Trophoblast cell (in vitro differentiated cells and primary cell): ENCODE measurements around the gene RCOR2.
A peak's percentile ranks its signal among the peaks of the same experiment; 100 is the strongest.

Experiments used
- DNase-seq, 2 donors: peaks; one replicate each; pipeline ENCODE4 v3.0.0-alpha.2; 2016
- H2AFZ ChIP-seq: 2 replicates; pipeline ENCODE4 v1.6.1; 2013; ENCODE audit warnings: low read length, moderate library complexity, mild to moderate bottlenecking; ENCODE audit not compliant: insufficient read depth, poor library complexity
- H2AK5ac ChIP-seq: 2 replicates; pipeline ENCODE4 v1.6.1; 2013; ENCODE audit warnings: mild to moderate bottlenecking, low read length
- H2BK120ac ChIP-seq: 2 replicates; pipeline ENCODE4 v1.6.1; 2013; ENCODE audit warnings: low read length, mild to moderate bottlenecking, moderate library complexity; ENCODE audit not compliant: insufficient read depth, poor library complexity
- H2BK12ac ChIP-seq: 2 replicates; pipeline ENCODE4 v1.6.1; 2013; ENCODE audit warnings: mild to moderate bottlenecking, low read length, moderate library complexity
- H2BK5ac ChIP-seq: 2 replicates; pipeline ENCODE4 v1.6.1; 2013; ENCODE audit warnings: low read length, low read depth, moderate library complexity, mild to moderate bottlenecking; ENCODE audit not compliant: poor library complexity
- H3K14ac ChIP-seq: 2 replicates; pipeline ENCODE4 v1.6.1; 2013; ENCODE audit warnings: mild to moderate bottlenecking, low read length
- H3K18ac ChIP-seq: 2 replicates; pipeline ENCODE4 v1.6.1; 2013; ENCODE audit warnings: mild to moderate bottlenecking, low read length
- H3K23ac ChIP-seq: 2 replicates; pipeline ENCODE4 v1.6.1; 2013; ENCODE audit warnings: low read length
- H3K27ac ChIP-seq: 2 replicates; pipeline ENCODE4 v1.5.1; 2013; ENCODE audit warnings: low read depth, mild to moderate bottlenecking, inconsistent platforms, low read length, moderate library complexity
- H3K27me3 ChIP-seq: 2 replicates; pipeline ENCODE4 v1.6.1; 2013; ENCODE audit warnings: inconsistent platforms, mild to moderate bottlenecking, low read length, moderate library complexity; ENCODE audit not compliant: insufficient read depth
- H3K36me3 ChIP-seq, 2 experiments: 1 replicate in 1 of 2; 2 replicates in 1 of 2; pipeline ENCODE4 v1.6.1; 2013; ENCODE audit warnings: low read length in 2 of 2, mild to moderate bottlenecking in 2 of 2, moderate library complexity in 1 of 2; ENCODE audit not compliant: insufficient read depth in 2 of 2, control insufficient read depth in 1 of 2
- H3K4ac ChIP-seq: 2 replicates; pipeline ENCODE4 v1.6.1; 2013; ENCODE audit warnings: low read depth, mild to moderate bottlenecking, low read length, moderate library complexity
- H3K4me1 ChIP-seq, 2 experiments: 1 replicate in 1 of 2; 2 replicates in 1 of 2; pipeline ENCODE4 v1.6.1; 2013; ENCODE audit warnings: low read length in 2 of 2, mild to moderate bottlenecking in 2 of 2, moderate library complexity in 1 of 2; ENCODE audit not compliant: insufficient read depth in 2 of 2, control insufficient read depth in 1 of 2
- H3K4me2 ChIP-seq: 2 replicates; pipeline ENCODE4 v1.6.1; 2013; ENCODE audit warnings: inconsistent platforms, mild to moderate bottlenecking, low read length, moderate library complexity
- H3K4me3 ChIP-seq: 2 replicates; pipeline ENCODE4 v1.5.1; 2013; ENCODE audit warnings: mild to moderate bottlenecking, low read depth, low read length, inconsistent platforms
- H3K79me1 ChIP-seq: one replicate; pipeline ENCODE4 v1.6.1; 2013; ENCODE audit warnings: low read length
- H3K79me2 ChIP-seq: 2 replicates; pipeline ENCODE4 v1.6.1; 2013; ENCODE audit warnings: low read length, mild to moderate bottlenecking; ENCODE audit not compliant: control insufficient read depth, insufficient read depth, poor library complexity
- H3K9ac ChIP-seq: 2 replicates; pipeline ENCODE4 v1.6.1; 2013; ENCODE audit warnings: mild to moderate bottlenecking, low read length
- H3K9me3 ChIP-seq: 2 replicates; pipeline ENCODE4 v1.6.1; 2013; ENCODE audit warnings: low read depth, mild to moderate bottlenecking, control low read depth, inconsistent platforms, low read length; ENCODE audit not compliant: insufficient read depth
- H4K12ac ChIP-seq: 2 replicates; pipeline ENCODE4 v1.6.1; 2013; ENCODE audit warnings: low read depth, mild to moderate bottlenecking, low read length, moderate library complexity
- H4K8ac ChIP-seq: 2 replicates; pipeline ENCODE4 v1.6.1; 2013; ENCODE audit warnings: low read depth, mild to moderate bottlenecking, low read length, moderate library complexity
- H4K91ac ChIP-seq: one replicate; pipeline ENCODE4 v1.6.1; 2013; ENCODE audit warnings: low read depth, mild to moderate bottlenecking, low read length, moderate library complexity
- WGBS: extraction: QIAGEN DNeasy Blood & Tissue Kit; methylation state at CpG from one replicate; pipeline ENCODE4 v1.1.7; 2013; ENCODE audit warnings: missing lambda C conversion rate; ENCODE audit not compliant: insufficient read length, insufficient coverage; ENCODE audit errors: extremely low coverage; 5-methylcytosine and 5-hydroxymethylcytosine counted together

Gene RCOR2

DNA sequence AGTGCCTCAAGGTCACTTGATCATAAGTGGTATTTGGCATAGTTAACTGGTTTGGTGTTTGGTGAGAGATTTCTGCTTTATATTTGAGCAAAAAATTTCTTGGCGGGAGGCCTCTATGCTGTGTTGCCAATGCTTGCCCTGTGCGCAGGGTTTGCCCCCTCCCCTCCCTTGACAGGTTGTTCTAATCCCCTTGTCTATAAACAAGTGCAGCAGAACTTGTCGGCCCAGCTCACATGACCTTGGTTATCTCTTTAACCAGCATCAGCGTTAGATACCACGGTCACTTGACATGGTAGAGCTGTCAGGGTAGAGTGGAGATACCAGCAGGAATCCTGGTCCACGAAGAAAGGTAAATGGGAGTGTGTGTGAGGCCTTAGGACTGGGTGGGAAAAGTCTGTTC lies 42.5 kb downstream of the RCOR2 start:
- H2AFZ ChIP-seq, result peak overlapping the region; percentile 1
- peaks cover 28 to 31% of the 10 kb centered on the region in 2 experiments for H3K4me1 ChIP-seq
- H3K4ac ChIP-seq, result peak overlapping the region; percentile 11
- H3K79me2 ChIP-seq, result peaks cover 17% of the 10 kb centered on the region
- no peak overlapping the region for H3K18ac ChIP-seq
- no peak overlapping the region for H2BK120ac ChIP-seq
- no CpG with 5 or more reads among the region's 6 CpGs for WGBS
- H4K12ac ChIP-seq, result no peak overlapping the region
- H3K23ac ChIP-seq, result no peak overlapping the region
- H3K14ac ChIP-seq, result no peak overlapping the region
- DNase-seq, result peak; percentile 16 to 65
- no peak overlapping the region for H3K9ac ChIP-seq
- H3K4me2 ChIP-seq, result no peak overlapping the region
- H3K27me3 ChIP-seq, result no peaks in the 10 kb centered on the region
- no peak overlapping the region for H4K91ac ChIP-seq
- no peaks in the 10 kb centered on the region for H3K9me3 ChIP-seq
- H4K8ac ChIP-seq, result no peak overlapping the region
- no peak overlapping the region for H3K27ac ChIP-seq
- H2BK12ac ChIP-seq, result no peak overlapping the region
- no peak overlapping the region for H2BK5ac ChIP-seq
- H2AK5ac ChIP-seq, result no peak overlapping the region
- no peak overlapping the region for H3K4me3 ChIP-seq
- H3K36me3 ChIP-seq, result peaks cover 8% of the 10 kb centered on the region in 2 experiments
- peaks cover 2% of the 10 kb centered on the region for H3K79me1 ChIP-seq

GRCh38 chr11:63873311-63873710 lies 43.7 kb downstream of the RCOR2 start:
- no peak overlapping the region for H2AFZ ChIP-seq
- no peak for DNase-seq
- no CpG with 5 or more reads among the region's 5 CpGs for WGBS

GRCh38 chr11:63872800-63873197 lies 44.2 kb downstream of the RCOR2 start:
- Histone ChIP-seq H4K8ac (no peak overlapping the region), H3K18ac (no peak overlapping the region)
- WGBS, result no CpG with 5 or more reads among the region's 5 CpGs

More at GRCh38 chr11:63873311-63873710, 43.7 kb downstream of the RCOR2 start:
- no peak overlapping the region for H3K14ac ChIP-seq
- H4K8ac ChIP-seq, result no peak overlapping the region
- H3K9ac ChIP-seq, result no peak overlapping the region
- no peak overlapping the region for H3K27ac ChIP-seq
- H2AK5ac ChIP-seq, result no peak overlapping the region
- no peak overlapping the region for H3K18ac ChIP-seq
- H3K9me3 ChIP-seq, result no peaks in the 10 kb centered on the region
- peaks cover 8% of the 10 kb centered on the region in 2 experiments for H3K36me3 ChIP-seq
- no peak overlapping the region for H3K4me3 ChIP-seq
- H4K12ac ChIP-seq, result no peak overlapping the region
- H2BK12ac ChIP-seq, result no peak overlapping the region
- H3K79me1 ChIP-seq, result peaks cover 2% of the 10 kb centered on the region
- no peak overlapping the region for H2BK120ac ChIP-seq
- no peak overlapping the region for H4K91ac ChIP-seq
- no peak overlapping the region for H2BK5ac ChIP-seq
- peaks cover 23% of the 10 kb centered on the region for H3K79me2 ChIP-seq
- H3K4ac ChIP-seq, result peak overlapping the region; percentile 81
- H3K23ac ChIP-seq, result no peak overlapping the region
- H3K4me1 ChIP-seq, result peaks cover 35 to 38% of the 10 kb centered on the region in 2 experiments
- no peak overlapping the region for H3K4me2 ChIP-seq
- no peaks in the 10 kb centered on the region for H3K27me3 ChIP-seq

DNA sequence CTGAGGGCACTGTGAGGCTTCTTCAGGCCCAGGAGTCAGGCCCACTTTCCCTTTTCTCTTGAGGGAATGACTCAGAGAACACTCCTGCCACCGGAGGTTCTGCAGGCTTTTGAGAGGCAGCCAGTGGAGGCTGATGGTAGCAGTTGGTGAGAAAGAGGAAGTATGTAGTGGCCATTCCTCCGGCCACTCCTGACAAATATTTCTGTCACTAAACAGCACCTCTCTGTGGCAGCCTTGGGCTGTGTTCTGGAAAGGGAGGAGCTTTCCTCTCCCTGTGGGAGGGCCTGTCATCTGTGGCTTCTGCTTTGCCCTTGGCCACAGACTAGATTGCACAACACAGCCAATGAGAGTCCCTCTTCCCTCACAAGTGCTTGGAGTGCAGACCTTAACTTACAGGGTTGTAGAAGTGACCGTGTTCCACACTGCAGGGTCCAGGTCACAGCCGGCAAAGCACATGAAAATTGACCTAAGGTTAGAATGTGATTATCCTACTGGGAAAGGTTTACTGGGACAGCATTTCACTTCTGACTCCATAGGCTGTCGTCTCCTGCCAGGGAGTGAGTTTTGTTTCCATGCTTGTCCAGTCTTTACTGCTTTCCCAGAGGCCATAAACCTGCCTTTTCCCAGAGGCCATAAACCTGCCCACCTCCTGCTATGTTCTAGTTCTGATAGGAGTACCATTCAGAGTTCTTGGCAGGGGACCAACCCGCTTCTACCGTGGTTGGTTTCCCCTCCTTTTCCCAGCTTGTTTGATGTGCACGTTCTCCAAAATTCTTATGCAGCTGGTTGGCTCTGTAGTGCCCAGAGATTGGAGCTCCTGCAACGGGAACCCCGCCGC lies 44.8 kb downstream of the RCOR2 start:
- H3K27me3 ChIP-seq, result no peaks in the 10 kb centered on the region
- no peak overlapping the region for H2AK5ac ChIP-seq
- no CpG with 5 or more reads among the region's 11 CpGs for WGBS
- H2BK5ac ChIP-seq, result no peak overlapping the region
- no peak overlapping the region for H3K4ac ChIP-seq
- H3K18ac ChIP-seq, result no peak overlapping the region
- no peak overlapping the region for H2BK120ac ChIP-seq
- peaks cover 31% of the 10 kb centered on the region in 2 experiments for H3K4me1 ChIP-seq
- H4K8ac ChIP-seq, result no peak overlapping the region
- no peaks in the 10 kb centered on the region for H3K9me3 ChIP-seq
- H3K9ac ChIP-seq, result no peak overlapping the region
- H3K27ac ChIP-seq, result peak overlapping the region; percentile 28
- H3K79me2 ChIP-seq, result peaks cover 21% of the 10 kb centered on the region
- no peak overlapping the region for H4K12ac ChIP-seq
- peaks cover 8% of the 10 kb centered on the region in 2 experiments for H3K36me3 ChIP-seq
- H3K4me3 ChIP-seq, result no peak overlapping the region
- H3K4me2 ChIP-seq, result peak overlapping the region; percentile 28
- no peak overlapping the region for H3K14ac ChIP-seq
- DNase-seq, result peak; percentile 98
- H2AFZ ChIP-seq, result no peak overlapping the region
- H3K79me1 ChIP-seq, result peaks cover 2% of the 10 kb centered on the region
- H2BK12ac ChIP-seq, result no peak overlapping the region
- H3K23ac ChIP-seq, result no peak overlapping the region
- H4K91ac ChIP-seq, result no peak overlapping the region

More at GRCh38 chr11:63872800-63873197, 44.2 kb downstream of the RCOR2 start:
- H2BK12ac ChIP-seq, result no peak overlapping the region
- H3K79me1 ChIP-seq, result peaks cover 2% of the 10 kb centered on the region
- no peak overlapping the region for H4K91ac ChIP-seq
- H3K4me2 ChIP-seq, result no peak overlapping the region
- no peak overlapping the region for H3K9ac ChIP-seq
- peaks cover 8% of the 10 kb centered on the region in 2 experiments for H3K36me3 ChIP-seq
- no peak overlapping the region for H4K12ac ChIP-seq
- peak overlapping the region; percentile 28 for H3K27ac ChIP-seq
- no peak overlapping the region for H3K14ac ChIP-seq
- H3K4me3 ChIP-seq, result no peak overlapping the region
- no peak overlapping the region for H3K23ac ChIP-seq
- no peak overlapping the region for H2BK5ac ChIP-seq
- H3K9me3 ChIP-seq, result no peaks in the 10 kb centered on the region
- H3K4ac ChIP-seq, result peak overlapping the region; percentile 61
- H3K4me1 ChIP-seq, result peaks cover 33 to 35% of the 10 kb centered on the region in 2 experiments
- H3K27me3 ChIP-seq, result no peaks in the 10 kb centered on the region
- H3K79me2 ChIP-seq, result peaks cover 22% of the 10 kb centered on the region
- no peak overlapping the region for H2AK5ac ChIP-seq
- H2AFZ ChIP-seq, result no peak overlapping the region
- DNase-seq, result no peak
- H2BK120ac ChIP-seq, result no peak overlapping the region
